ENCODE measurements around the gene LPIN2. TPM values are rescaled to one million over a fixed set of nuclear protein-coding genes. Genes with fewer than 3 reads are reported as not detected.

LPIN2 gene
- total and polyA plus RNA-seq, 2 of the 4 experiments (the other 2 are of a cell fraction) = 16.2 to 21.9 TPM

DNA sequence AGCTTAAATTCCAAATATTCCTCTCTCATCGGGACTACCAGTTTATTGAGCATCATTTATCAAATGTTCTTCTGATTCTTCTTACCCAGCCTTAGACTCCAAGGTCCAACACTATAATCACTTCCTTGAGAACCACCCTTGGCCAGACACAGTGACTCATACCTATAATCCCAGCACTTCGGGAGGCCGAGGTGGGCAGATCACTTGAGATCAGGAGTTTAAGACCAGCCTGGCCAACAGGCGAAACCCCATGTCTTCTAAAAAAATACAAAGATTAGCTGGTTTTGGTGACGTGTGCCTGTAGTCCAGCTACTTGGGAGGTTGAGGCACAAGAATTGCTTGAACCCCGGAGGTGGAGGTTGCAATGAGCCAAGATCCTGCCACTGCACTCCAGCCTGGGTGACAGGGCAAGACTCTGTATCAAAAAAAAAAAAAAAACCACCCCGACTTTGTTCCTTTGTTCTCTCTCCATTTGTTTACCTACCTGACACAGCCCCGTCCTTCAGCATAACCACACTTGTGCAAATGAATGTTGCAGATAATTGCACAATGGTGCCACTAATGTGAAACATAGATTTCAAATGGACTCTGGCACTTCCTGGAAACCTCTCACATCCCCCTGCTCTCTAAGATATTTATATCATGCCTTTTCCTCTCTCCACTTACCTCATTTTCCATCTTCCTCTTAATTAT is 38.9 kb upstream of the LPIN2 start:
- no TSS peak for BruUV-seq (replicated peaks)
- no peak overlapping the region for H3K23ac ChIP-seq (ENCODE audit: low read depth, low read length)
- H3K14ac ChIP-seq (replicated peaks; ENCODE audit: low read depth, low read length) = no peak overlapping the region
- no peaks in the 10 kb centered on the region for H3K9me1 ChIP-seq (ENCODE audit: insufficient read depth, low read length)
- no peak overlapping the region for H2BK120ac ChIP-seq (ENCODE audit: low read depth, low read length)
- ATAC-seq (ENCODE audit: low read depth) (no peak), DNase-seq (no peak)
- H2BK15ac ChIP-seq (ENCODE audit: low read depth, low read length) = no peak overlapping the region
- H3K4ac ChIP-seq (ENCODE audit: low read depth, low read length) = no peak overlapping the region
- H3K18ac ChIP-seq (ENCODE audit: low read depth, low read length) = no peak overlapping the region
- H2AK5ac ChIP-seq (ENCODE audit: low read depth, low read length) = no peak overlapping the region
- in situ Hi-C loops (cut with MboI; ENCODE audit: low sequenced_read_pairs) (no loop called here), dilution Hi-C loops (cut with HindIII; ENCODE audit: low sequenced_read_pairs, unreplicated experiment) (no loop called here), intact Hi-C loops (cut with micrococcal nuclease) (no loop called here)
- no peak overlapping the region for H2BK5ac ChIP-seq (ENCODE audit: low read depth, low read length, poor library complexity, severe bottlenecking)
- H3K27ac ChIP-seq (ENCODE audit: insufficient read depth, low read length) = no peak overlapping the region
- no peak overlapping the region for H3K56ac ChIP-seq (ENCODE audit: extremely low read depth, insufficient read depth, low read length)
- H3K36me3 ChIP-seq (ENCODE audit: control insufficient read depth, insufficient read depth, low read length) = no peaks in the 10 kb centered on the region
- H4K91ac ChIP-seq (ENCODE audit: insufficient read depth, low read depth, low read length) = no peak overlapping the region
- peaks cover 2% of the 10 kb centered on the region for H3K27me3 ChIP-seq (ENCODE audit: control insufficient read depth, insufficient read depth, low read length)
- no CpG with 5 or more reads among the region's 8 CpGs for WGBS, 2 experiments (ENCODE audit: extremely low coverage in 2 of 2, insufficient read length in 1 of 2)
- no peak overlapping the region for H3K4me2 ChIP-seq (ENCODE audit: low read depth, low read length)
- H3K9ac ChIP-seq (ENCODE audit: low read depth, low read length) = no peak overlapping the region
- H4K8ac ChIP-seq (ENCODE audit: low read depth in 2 of 2, low read length in 2 of 2) = no peak overlapping the region
- no peaks in the 10 kb centered on the region for H3K79me1 ChIP-seq (ENCODE audit: low read depth in 1 of 2, low read length in 2 of 2)
- no peak overlapping the region for H3K4me3 ChIP-seq (ENCODE audit: insufficient read depth, low read depth, low read length)
- no peak overlapping the region for H4K5ac ChIP-seq (ENCODE audit: low read depth, low read length)
- H2AK9ac ChIP-seq (replicated peaks; ENCODE audit: low read depth, low read length, poor library complexity) = no peak overlapping the region
- no peak overlapping the region for H2BK20ac ChIP-seq (ENCODE audit: low read depth, low read length)
- H2AFZ ChIP-seq (replicated peaks; ENCODE audit: low read length, poor library complexity) = no peak overlapping the region
- ChIA-PET POLR2A (ENCODE audit: unreplicated experiment) (no interaction called here), CTCF (no interaction called here)
- H3K9me3 ChIP-seq (ENCODE audit: control insufficient read depth, insufficient read depth, low read length) = peaks cover 5% of the 10 kb centered on the region; the same call in 1 of the 2 replicates
- no peaks in the 10 kb centered on the region for H4K20me1 ChIP-seq (ENCODE audit: insufficient read depth, low read length)
- H3K4me1 ChIP-seq (ENCODE audit: control insufficient read depth, insufficient read depth, low read length) = no peaks in the 10 kb centered on the region
- TF ChIP-seq NFE2L2 (IDR thresholded peaks at IDR 0.05; ENCODE audit: low read depth, low read length) (no peak), BHLHE40 (IDR thresholded peaks at IDR 0.05; ENCODE audit: low read depth, low read length) (no peak), RCOR1 (IDR thresholded peaks at IDR 0.05; ENCODE audit: insufficient replicate concordance, low read length) (no peak), FOS (IDR thresholded peaks at IDR 0.05; ENCODE audit: low read depth, low read length) (no peak), SMC3 (IDR thresholded peaks at IDR 0.05; ENCODE audit: low read depth, low read length) (no peak), MAFK (IDR thresholded peaks at IDR 0.05; ENCODE audit: low read depth, low read length) (no peak), MAZ (IDR thresholded peaks at IDR 0.05; ENCODE audit: borderline replicate concordance, low read depth, low read length) (no peak), MXI1 (IDR thresholded peaks at IDR 0.05; ENCODE audit: borderline replicate concordance, low read depth, low read length) (no peak), CEBPB (IDR thresholded peaks at IDR 0.05; ENCODE audit: low read depth, low read length) (no peak), RAD21 (IDR thresholded peaks at IDR 0.05; ENCODE audit: low read length) (no peak), RFX5 (IDR thresholded peaks at IDR 0.05; ENCODE audit: low read depth, low read length) (no peak), CHD1 (IDR thresholded peaks at IDR 0.05; ENCODE audit: low read depth, low read length) (no peak)
- TF ChIP-seq, protein P1, sequence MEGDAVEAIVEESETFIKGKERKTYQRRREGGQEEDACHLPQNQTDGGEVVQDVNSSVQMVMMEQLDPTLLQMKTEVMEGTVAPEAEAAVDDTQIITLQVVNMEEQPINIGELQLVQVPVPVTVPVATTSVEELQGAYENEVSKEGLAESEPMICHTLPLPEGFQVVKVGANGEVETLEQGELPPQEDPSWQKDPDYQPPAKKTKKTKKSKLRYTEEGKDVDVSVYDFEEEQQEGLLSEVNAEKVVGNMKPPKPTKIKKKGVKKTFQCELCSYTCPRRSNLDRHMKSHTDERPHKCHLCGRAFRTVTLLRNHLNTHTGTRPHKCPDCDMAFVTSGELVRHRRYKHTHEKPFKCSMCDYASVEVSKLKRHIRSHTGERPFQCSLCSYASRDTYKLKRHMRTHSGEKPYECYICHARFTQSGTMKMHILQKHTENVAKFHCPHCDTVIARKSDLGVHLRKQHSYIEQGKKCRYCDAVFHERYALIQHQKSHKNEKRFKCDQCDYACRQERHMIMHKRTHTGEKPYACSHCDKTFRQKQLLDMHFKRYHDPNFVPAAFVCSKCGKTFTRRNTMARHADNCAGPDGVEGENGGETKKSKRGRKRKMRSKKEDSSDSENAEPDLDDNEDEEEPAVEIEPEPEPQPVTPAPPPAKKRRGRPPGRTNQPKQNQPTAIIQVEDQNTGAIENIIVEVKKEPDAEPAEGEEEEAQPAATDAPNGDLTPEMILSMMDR (conservative IDR thresholded peaks at IDR 0.05; ENCODE audit: low read depth, low read length) = no peak
- TF ChIP-seq, protein P2, sequence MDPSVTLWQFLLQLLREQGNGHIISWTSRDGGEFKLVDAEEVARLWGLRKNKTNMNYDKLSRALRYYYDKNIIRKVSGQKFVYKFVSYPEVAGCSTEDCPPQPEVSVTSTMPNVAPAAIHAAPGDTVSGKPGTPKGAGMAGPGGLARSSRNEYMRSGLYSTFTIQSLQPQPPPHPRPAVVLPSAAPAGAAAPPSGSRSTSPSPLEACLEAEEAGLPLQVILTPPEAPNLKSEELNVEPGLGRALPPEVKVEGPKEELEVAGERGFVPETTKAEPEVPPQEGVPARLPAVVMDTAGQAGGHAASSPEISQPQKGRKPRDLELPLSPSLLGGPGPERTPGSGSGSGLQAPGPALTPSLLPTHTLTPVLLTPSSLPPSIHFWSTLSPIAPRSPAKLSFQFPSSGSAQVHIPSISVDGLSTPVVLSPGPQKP (IDR thresholded peaks at IDR 0.05; ENCODE audit: borderline replicate concordance, low read depth, low read length) = no peak
- TF ChIP-seq, protein P3, sequence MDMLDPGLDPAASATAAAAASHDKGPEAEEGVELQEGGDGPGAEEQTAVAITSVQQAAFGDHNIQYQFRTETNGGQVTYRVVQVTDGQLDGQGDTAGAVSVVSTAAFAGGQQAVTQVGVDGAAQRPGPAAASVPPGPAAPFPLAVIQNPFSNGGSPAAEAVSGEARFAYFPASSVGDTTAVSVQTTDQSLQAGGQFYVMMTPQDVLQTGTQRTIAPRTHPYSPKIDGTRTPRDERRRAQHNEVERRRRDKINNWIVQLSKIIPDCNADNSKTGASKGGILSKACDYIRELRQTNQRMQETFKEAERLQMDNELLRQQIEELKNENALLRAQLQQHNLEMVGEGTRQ (IDR thresholded peaks at IDR 0.05; ENCODE audit: low read depth, low read length) = no peak

All from IMR-90 (cell line).